Mesenchymal stem cell (in vitro differentiated cells and primary cell): ENCODE data around the gene CPSF4.

ENCODE experiments used
- DNase-seq: peaks from one replicate; pipeline ENCODE4 v3.0.0-alpha.2; 2013
- H2AFZ ChIP-seq: one replicate; pipeline ENCODE4 v1.6.1; 2013; ENCODE audit warnings: low read depth, mild to moderate bottlenecking, control low read depth, inconsistent platforms, low read length, moderate library complexity
- H2AK5ac ChIP-seq: 2 replicates; pipeline ENCODE4 v1.6.1; 2013; ENCODE audit warnings: low read length, moderate library complexity, mild to moderate bottlenecking, inconsistent platforms; ENCODE audit not compliant: severe bottlenecking
- H2BK120ac ChIP-seq: one replicate; pipeline ENCODE4 v1.6.1; 2013; ENCODE audit warnings: low read depth, mild to moderate bottlenecking, inconsistent platforms, low read length, moderate library complexity
- H2BK12ac ChIP-seq, 2 experiments: one replicate each; pipeline ENCODE4 v1.6.1; 2013; ENCODE audit warnings: inconsistent platforms in 2 of 2, low read length in 2 of 2, mild to moderate bottlenecking in 2 of 2, moderate library complexity in 2 of 2, control low read depth in 1 of 2
- H2BK15ac ChIP-seq: one replicate; pipeline ENCODE4 v1.6.1; 2013; ENCODE audit warnings: mild to moderate bottlenecking, low read depth, inconsistent platforms; ENCODE audit not compliant: poor library complexity, severe bottlenecking
- H2BK5ac ChIP-seq: 2 replicates; pipeline ENCODE4 v1.6.1; 2013; ENCODE audit warnings: low read depth, mild to moderate bottlenecking, low read length, control low read depth, inconsistent platforms; ENCODE audit not compliant: poor library complexity, severe bottlenecking
- H3K14ac ChIP-seq, 2 experiments: one replicate each; pipeline ENCODE4 v1.6.1; 2013; ENCODE audit warnings: inconsistent platforms in 2 of 2, low read length in 2 of 2, control low read depth in 1 of 2, mild to moderate bottlenecking in 1 of 2, moderate library complexity in 1 of 2
- H3K18ac ChIP-seq, 2 experiments: one replicate each; pipeline ENCODE4 v1.6.1; 2013; ENCODE audit warnings: inconsistent platforms in 2 of 2, low read length in 2 of 2, control low read depth in 1 of 2, low read depth in 1 of 2, mild to moderate bottlenecking in 1 of 2
- H3K23ac ChIP-seq, 2 experiments: one replicate each; pipeline ENCODE4 v1.6.1; 2013; ENCODE audit warnings: inconsistent platforms in 2 of 2, low read length in 2 of 2, mild to moderate bottlenecking in 2 of 2, moderate library complexity in 2 of 2, control low read depth in 1 of 2
- H3K27ac ChIP-seq: 2 replicates; pipeline ENCODE4 v1.5.1; 2013; ENCODE audit warnings: mild to moderate bottlenecking, moderate library complexity, low read length, control low read depth, inconsistent platforms; ENCODE audit not compliant: poor library complexity, severe bottlenecking
- H3K27me3 ChIP-seq, 2 experiments: 2 replicates each; pipeline versions ENCODE4 v1.6.1 to v1.7.0; 2013; ENCODE audit warnings: low read length in 2 of 2, mild to moderate bottlenecking in 2 of 2, moderate library complexity in 2 of 2, control low read depth in 1 of 2, inconsistent platforms in 1 of 2; ENCODE audit not compliant: control insufficient read depth in 1 of 2, insufficient read depth in 1 of 2
- H3K36me3 ChIP-seq, 2 experiments: 2 replicates each; pipeline versions ENCODE4 v1.6.1 to v1.7.0; 2013; ENCODE audit warnings: low read length in 2 of 2, control low read depth in 1 of 2, inconsistent platforms in 1 of 2, low read depth in 1 of 2, mild to moderate bottlenecking in 1 of 2; ENCODE audit not compliant: insufficient read depth in 2 of 2, control insufficient read depth in 1 of 2
- H3K4ac ChIP-seq, 2 experiments: one replicate each; pipeline ENCODE4 v1.6.1; 2013; ENCODE audit warnings: inconsistent platforms in 2 of 2, low read length in 2 of 2, mild to moderate bottlenecking in 2 of 2, moderate library complexity in 2 of 2, control low read depth in 1 of 2, low read depth in 1 of 2
- H3K4me1 ChIP-seq: 2 replicates; pipeline ENCODE4 v1.6.1; 2013; ENCODE audit warnings: low read depth, low read length, control low read depth; ENCODE audit not compliant: control insufficient read depth, insufficient read depth
- H3K4me2 ChIP-seq: 2 replicates; pipeline ENCODE4 v1.6.1; 2013; ENCODE audit warnings: low read length, mild to moderate bottlenecking, inconsistent platforms; ENCODE audit not compliant: poor library complexity, severe bottlenecking
- H3K4me3 ChIP-seq, 2 experiments: 2 replicates each; pipeline versions ENCODE4 v1.5.1 to v1.7.0; 2013; ENCODE audit warnings: low read length in 2 of 2, mild to moderate bottlenecking in 2 of 2, control low read depth in 1 of 2, low read depth in 1 of 2; ENCODE audit not compliant: insufficient read depth in 1 of 2
- H3K79me1 ChIP-seq: replicated peaks from 2 replicates; pipeline ENCODE4 v1.6.1; 2013; ENCODE audit warnings: mild to moderate bottlenecking, control low read depth, low read length, inconsistent platforms; ENCODE audit not compliant: poor library complexity, severe bottlenecking
- H3K9ac ChIP-seq: 2 replicates; pipeline ENCODE4 v1.7.0; 2013; ENCODE audit warnings: mild to moderate bottlenecking, low read length, moderate library complexity
- H3K9me3 ChIP-seq: 2 replicates; pipeline ENCODE4 v1.7.0; 2013; ENCODE audit warnings: mild to moderate bottlenecking, low read length; ENCODE audit not compliant: control insufficient read depth
- H4K8ac ChIP-seq: one replicate; pipeline ENCODE4 v1.6.1; 2013; ENCODE audit warnings: inconsistent platforms, mild to moderate bottlenecking, low read length, moderate library complexity
- H4K91ac ChIP-seq: one replicate; pipeline ENCODE4 v1.6.1; 2013; ENCODE audit warnings: mild to moderate bottlenecking, low read length, inconsistent platforms
- WGBS: methylation state at CpG from one replicate; pipeline ENCODE4 v1.1.7; 2013; ENCODE audit warnings: mixed read lengths; 5-methylcytosine and 5-hydroxymethylcytosine counted together

CPSF4 gene

GRCh38 chr7:99392659-99393354 lies 45.9 kb upstream of the CPSF4 start:
- 4% methylated on average over 67 of the region's 68 CpGs for WGBS
- Histone ChIP-seq H3K4me3 (peak overlapping the region; percentile 18 to 52), H4K8ac (no peak overlapping the region), H2BK5ac (no peak overlapping the region), H3K27ac (no peak overlapping the region), H2BK120ac (no peak overlapping the region), H2AK5ac (no peak overlapping the region), H3K18ac (peak overlapping the region in 1 of 2 experiments; percentile 71), H3K79me1 (peaks cover 26% of the 10 kb centered on the region), H2AFZ (peak overlapping the region; percentile 18), H3K14ac (peak overlapping the region in 1 of 2 experiments; percentile 36), H3K9ac (peak overlapping the region; percentile 29), H3K4me1 (peaks cover 21% of the 10 kb centered on the region), H3K9me3 (no peaks in the 10 kb centered on the region), H3K4me2 (peak overlapping the region; percentile 76), H3K36me3 (peaks cover 85 to 87% of the 10 kb centered on the region in 2 experiments), H2BK15ac (peak overlapping the region; percentile 16), H2BK12ac (no peak overlapping the region), H3K4ac (no peak overlapping the region), H3K23ac (no peak overlapping the region), H4K91ac (no peak overlapping the region), H3K27me3 (no peaks in the 10 kb centered on the region)
- peak; percentile 70 for DNase-seq

GRCh38 chr7:99393355-99394187 lies 45.2 kb upstream of the CPSF4 start:
- WGBS, result 46% methylated on average over 23 of the region's 30 CpGs
- H3K79me1 ChIP-seq, result peaks cover 24% of the 10 kb centered on the region

DNA sequence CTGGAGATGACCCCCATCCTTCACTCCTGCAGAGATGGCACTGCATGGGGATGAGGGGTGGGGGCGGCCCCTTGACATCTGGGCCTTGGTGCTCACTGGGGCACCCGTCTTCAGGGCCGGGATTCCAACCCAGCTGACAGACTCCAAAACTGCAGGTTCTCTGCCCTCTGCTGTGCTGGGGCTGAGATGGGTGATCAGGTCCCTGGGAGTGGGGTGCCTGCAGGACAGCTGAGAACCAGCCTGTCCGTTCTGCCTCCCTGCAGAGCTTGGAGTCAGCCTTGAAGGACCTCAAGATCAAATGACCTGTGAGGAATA lies 44.6 kb upstream of the CPSF4 start:
- Histone ChIP-seq H2AFZ (no peak overlapping the region), H2BK120ac (no peak overlapping the region), H2AK5ac (no peak overlapping the region), H3K4me3 (no peak overlapping the region), H2BK15ac (no peak overlapping the region), H3K27ac (no peak overlapping the region), H4K8ac (peak overlapping the region; percentile 7), H3K18ac (no peak overlapping the region), H3K27me3 (no peaks in the 10 kb centered on the region), H3K36me3 (peaks cover 89% of the 10 kb centered on the region in 2 experiments), H3K23ac (no peak overlapping the region), H2BK12ac (no peak overlapping the region), H3K9ac (no peak overlapping the region), H3K4ac (no peak overlapping the region), H3K4me1 (peaks cover 21% of the 10 kb centered on the region), H3K4me2 (no peak overlapping the region), H3K79me1 (peaks cover 28% of the 10 kb centered on the region), H4K91ac (no peak overlapping the region), H3K14ac (no peak overlapping the region), H3K9me3 (no peaks in the 10 kb centered on the region), H2BK5ac (no peak overlapping the region)
- no peak for DNase-seq
- 96% methylated on average over 4 of the region's 4 CpGs for WGBS

More at GRCh38 chr7:99393355-99394187, 45.2 kb upstream of the CPSF4 start:
- peak overlapping the region; percentile 76 for H3K4me2 ChIP-seq
- no peak overlapping the region for H2BK15ac ChIP-seq
- no peak overlapping the region for H2BK12ac ChIP-seq
- H3K27me3 ChIP-seq, result no peaks in the 10 kb centered on the region
- no peak overlapping the region for H2BK120ac ChIP-seq
- peak overlapping the region; percentile 18 for H2AFZ ChIP-seq
- no peak for DNase-seq
- H3K36me3 ChIP-seq, result peaks cover 85 to 87% of the 10 kb centered on the region in 2 experiments
- no peak overlapping the region for H4K91ac ChIP-seq
- peak overlapping the region in 1 of 2 experiments; percentile 5 for H3K4ac ChIP-seq
- H3K4me1 ChIP-seq, result peaks cover 21% of the 10 kb centered on the region
- peak overlapping the region; percentile 19 for H4K8ac ChIP-seq
- H3K9ac ChIP-seq, result peak overlapping the region; percentile 29
- no peak overlapping the region for H3K27ac ChIP-seq
- no peaks in the 10 kb centered on the region for H3K9me3 ChIP-seq
- no peak overlapping the region for H2AK5ac ChIP-seq
- H2BK5ac ChIP-seq, result no peak overlapping the region
- H3K23ac ChIP-seq, result no peak overlapping the region
- H3K18ac ChIP-seq, result peak overlapping the region in 1 of 2 experiments; percentile 71
- peak overlapping the region; percentile 18 to 52 for H3K4me3 ChIP-seq
- no peak overlapping the region for H3K14ac ChIP-seq

DNA sequence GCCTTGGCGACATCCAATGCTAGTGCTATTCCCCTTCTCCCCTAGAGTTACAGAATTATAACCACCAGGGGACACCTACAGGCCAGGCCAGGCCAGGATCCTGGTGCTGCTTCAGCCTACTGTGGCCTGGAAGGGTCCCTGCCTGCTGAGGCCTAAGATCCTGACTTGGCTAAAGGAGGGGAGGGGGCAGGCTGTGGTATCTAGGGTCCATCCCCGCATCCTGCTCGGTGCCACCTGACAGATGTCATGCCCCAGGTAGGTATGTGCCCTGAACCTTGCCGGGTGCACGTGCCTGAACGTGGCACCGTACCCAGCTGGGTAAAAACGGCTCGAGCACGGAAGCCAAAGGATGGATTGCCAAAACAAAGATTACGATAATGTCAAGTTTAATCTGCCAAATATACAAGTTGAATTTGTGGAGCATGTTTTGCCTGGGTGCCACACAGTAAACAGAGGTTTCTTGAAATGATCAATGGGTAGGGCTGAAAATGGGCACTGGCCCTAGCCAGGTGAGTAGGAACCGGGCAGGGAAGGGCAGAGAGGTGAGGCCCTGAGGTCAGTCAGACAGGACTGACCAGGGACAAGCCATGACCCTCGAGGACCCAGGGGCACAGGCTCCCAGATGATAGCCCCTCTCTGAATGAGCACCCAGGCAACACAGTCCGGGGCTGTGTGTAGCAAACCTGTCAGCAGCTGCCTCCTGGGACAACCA lies 43.0 kb upstream of the CPSF4 start:
- Histone ChIP-seq H3K27me3 (no peaks in the 10 kb centered on the region), H3K4ac (no peak overlapping the region), H3K14ac (no peak overlapping the region), H3K18ac (no peak overlapping the region), H4K91ac (no peak overlapping the region), H3K27ac (no peak overlapping the region), H2AK5ac (no peak overlapping the region), H2BK120ac (no peak overlapping the region), H3K23ac (no peak overlapping the region), H4K8ac (no peak overlapping the region), H3K79me1 (peaks cover 37% of the 10 kb centered on the region), H2BK5ac (no peak overlapping the region), H3K4me3 (no peak overlapping the region), H3K36me3 (peaks cover 89% of the 10 kb centered on the region in 2 experiments), H2BK15ac (no peak overlapping the region), H3K9ac (no peak overlapping the region), H2BK12ac (no peak overlapping the region), H3K9me3 (no peaks in the 10 kb centered on the region), H3K4me2 (no peak overlapping the region), H2AFZ (no peak overlapping the region), H3K4me1 (peaks cover 21% of the 10 kb centered on the region)
- no peak for DNase-seq
- 96% methylated on average over 14 of the region's 14 CpGs for WGBS
